GM19240 (cell line): ENCODE results near the gene HLCS.

Experiments
- DNase-seq: peaks from one replicate; pipeline ENCODE4 v3.0.0; 2011; ENCODE audit warnings: low spot score; ENCODE audit not compliant: insufficient read length

The HLCS gene

GRCh38 chr21:36747041-36747814 is 219.2 kb downstream of the HLCS start:
- no peak for DNase-seq

GRCh38 chr21:36745459-36745858 is 221.0 kb downstream of the HLCS start:
- no peak for DNase-seq

GRCh38 chr21:36744560-36745231 is 221.8 kb downstream of the HLCS start:
- no peak for DNase-seq

GRCh38 chr21:36744190-36744559 is 222.3 kb downstream of the HLCS start:
- DNase-seq: no peak

GRCh38 chr21:36743446-36743845 is 223.0 kb downstream of the HLCS start:
- no peak for DNase-seq

GRCh38 chr21:36743008-36743407 is 223.5 kb downstream of the HLCS start:
- no peak for DNase-seq

GRCh38 chr21:36741506-36741905 is 225.0 kb downstream of the HLCS start:
- DNase-seq: no peak

- no peak for DNase-seq
Measured at GRCh38 chr21:36738489-36739126, 227.9 kb downstream of the HLCS start.

- DNase-seq: no peak
Measured at GRCh38 chr21:36735724-36736320, 230.6 kb downstream of the HLCS start.

- no peak for DNase-seq
Measured at GRCh38 chr21:36735201-36735515, 231.3 kb downstream of the HLCS start.

GRCh38 chr21:36734367-36735200 is 231.9 kb downstream of the HLCS start:
- DNase-seq: no peak

GRCh38 chr21:36733857-36734256 is 232.6 kb downstream of the HLCS start:
- no peak for DNase-seq

GRCh38 chr21:36732761-36733160 is 233.7 kb downstream of the HLCS start:
- no peak for DNase-seq

- DNase-seq: no peak
Measured at GRCh38 chr21:36732217-36732616, 234.3 kb downstream of the HLCS start.

- DNase-seq: no peak
Measured at GRCh38 chr21:36730291-36731281, 235.9 kb downstream of the HLCS start.

GRCh38 chr21:36729310-36729970 is 237.0 kb downstream of the HLCS start:
- no peak for DNase-seq

GRCh38 chr21:36728371-36729111 is 237.9 kb downstream of the HLCS start:
- DNase-seq: no peak

GRCh38 chr21:36727866-36728265 is 238.6 kb downstream of the HLCS start:
- no peak for DNase-seq

GRCh38 chr21:36725793-36726386 is 240.6 kb downstream of the HLCS start:
- no peak for DNase-seq
